Measurements from ENCODE around the gene ZNF138. TPM values are rescaled to one million over a fixed set of nuclear protein-coding genes. Genes with fewer than 3 reads are reported as not detected.

ZNF138 gene
- total RNA-seq, 1 experiment from 2014 or later = 21.4 TPM

DNA sequence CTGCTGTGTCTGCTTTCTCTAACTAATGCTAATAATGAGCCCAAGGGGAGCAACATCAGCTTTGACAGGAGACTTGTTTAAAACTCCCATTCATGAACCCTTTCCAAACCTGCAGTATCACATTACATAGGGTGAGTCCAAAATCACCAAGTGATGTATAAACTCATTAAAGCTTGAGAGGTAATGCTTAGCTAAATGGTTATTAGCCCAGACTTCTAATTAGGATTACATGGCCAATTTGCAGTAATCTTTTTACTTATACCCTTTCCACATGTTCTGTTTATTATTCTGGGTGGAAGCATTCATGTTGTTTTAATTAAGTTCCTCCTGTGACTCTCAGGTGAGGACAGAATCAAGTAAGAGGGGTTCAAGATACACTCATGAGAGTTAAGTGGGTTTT, 17.5 kb downstream of the ZNF138 start (continued):
- TF ChIP-seq, protein P1, sequence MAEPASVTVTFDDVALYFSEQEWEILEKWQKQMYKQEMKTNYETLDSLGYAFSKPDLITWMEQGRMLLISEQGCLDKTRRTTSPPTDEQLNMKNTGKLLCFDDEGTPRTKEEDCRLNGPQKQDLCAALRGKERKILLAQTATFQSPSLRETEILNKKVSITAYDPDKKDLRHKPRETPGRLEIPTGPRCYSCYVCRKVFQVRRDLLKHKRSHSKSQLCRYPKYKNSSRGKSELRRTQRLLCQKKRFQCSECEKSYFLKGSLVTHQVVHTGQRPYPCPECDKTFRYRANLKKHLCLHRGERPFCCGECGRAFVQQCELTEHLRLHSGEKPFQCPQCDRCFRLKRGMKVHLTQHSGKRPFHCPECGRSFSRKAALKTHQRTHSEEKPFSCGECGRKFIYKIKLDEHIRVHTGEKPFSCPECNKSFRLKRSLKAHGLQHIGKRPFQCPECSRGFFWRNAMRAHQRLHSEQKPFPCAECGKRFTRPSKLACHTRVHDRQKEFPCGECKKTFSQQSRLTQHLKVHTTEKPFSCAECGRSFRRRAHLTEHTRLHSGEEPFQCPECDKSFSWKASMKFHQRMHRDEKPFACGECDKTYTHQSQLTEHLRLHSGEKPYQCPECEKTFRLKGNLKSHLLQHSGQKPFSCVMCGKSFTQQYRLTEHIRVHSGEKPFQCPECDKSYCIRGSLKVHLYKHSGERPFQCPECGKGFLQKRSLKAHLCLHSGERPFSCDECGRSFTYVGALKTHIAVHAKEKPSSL (CRISPR knock-in tag; conservative IDR thresholded peaks at IDR 0.05) = no peak
- TF ChIP-seq ZNF671 (CRISPR knock-in tag; IDR thresholded peaks at IDR 0.05) = no peak

DNA sequence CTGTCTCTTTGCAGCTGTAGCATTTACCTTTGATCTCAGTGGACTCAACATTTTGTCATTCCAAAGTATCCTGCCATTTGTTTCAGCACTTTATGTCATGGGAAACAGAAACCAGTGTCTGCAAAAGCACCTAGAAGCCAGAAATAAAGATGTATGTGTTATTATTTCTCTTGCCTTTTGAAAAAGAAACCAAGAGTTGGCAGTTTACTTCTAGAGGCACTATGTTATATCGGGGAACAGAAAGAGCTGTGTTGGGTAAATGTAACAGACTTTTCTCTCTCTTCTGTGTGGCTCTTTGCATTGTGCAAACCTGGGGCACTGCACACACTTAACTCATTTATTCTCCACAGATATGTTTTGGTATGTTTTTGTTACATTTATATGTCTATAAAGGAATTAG, 36.7 kb downstream of the ZNF138 start:
- ATAC-seq = no peak
- POLR2A ChIA-PET = no interaction called here

DNA sequence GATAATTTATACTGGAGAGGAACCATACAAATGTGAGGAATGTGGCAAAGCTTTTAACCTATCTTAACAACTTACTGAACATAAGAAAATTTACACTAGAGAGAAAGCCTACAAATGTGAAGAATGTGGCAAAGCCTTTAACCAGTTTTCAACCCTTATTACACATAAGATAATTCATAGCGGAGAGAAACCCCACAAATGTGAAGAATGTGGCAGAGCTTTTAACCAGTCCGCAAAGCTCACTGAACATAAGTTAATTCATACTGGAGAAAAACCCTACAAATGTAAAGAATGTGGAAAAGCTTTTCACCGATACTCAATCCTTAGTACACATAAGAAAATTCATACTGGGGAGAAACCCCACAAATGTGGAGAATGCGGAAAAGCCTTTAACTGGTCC, 37.9 kb downstream of the ZNF138 start:
- peaks cover 56% of the 10 kb centered on the region for H3K9me3 Mint-ChIP-seq
- H3K27ac Mint-ChIP-seq = no peak overlapping the region
- H3K36me3 Mint-ChIP-seq = peaks cover 49% of the 10 kb centered on the region
- H3K4me3 Mint-ChIP-seq = no peak overlapping the region
- no peaks in the 10 kb centered on the region; the same call in none of the 2 replicates for H3K27me3 Mint-ChIP-seq (ENCODE audit: low read depth)
- no peak for ATAC-seq
- no peaks in the 10 kb centered on the region for H3K4me1 Mint-ChIP-seq
- ChIA-PET CTCF (no interaction called here), POLR2A (no interaction called here)
- no peak for DNase-seq (ENCODE audit: low spot score)
- TF ChIP-seq, protein P2, sequence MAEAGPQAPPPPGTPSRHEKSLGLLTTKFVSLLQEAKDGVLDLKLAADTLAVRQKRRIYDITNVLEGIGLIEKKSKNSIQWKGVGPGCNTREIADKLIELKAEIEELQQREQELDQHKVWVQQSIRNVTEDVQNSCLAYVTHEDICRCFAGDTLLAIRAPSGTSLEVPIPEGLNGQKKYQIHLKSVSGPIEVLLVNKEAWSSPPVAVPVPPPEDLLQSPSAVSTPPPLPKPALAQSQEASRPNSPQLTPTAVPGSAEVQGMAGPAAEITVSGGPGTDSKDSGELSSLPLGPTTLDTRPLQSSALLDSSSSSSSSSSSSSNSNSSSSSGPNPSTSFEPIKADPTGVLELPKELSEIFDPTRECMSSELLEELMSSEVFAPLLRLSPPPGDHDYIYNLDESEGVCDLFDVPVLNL (CRISPR knock-in tag; IDR thresholded peaks at IDR 0.05; ENCODE audit: borderline replicate concordance, low read depth) = no peak
- TF ChIP-seq ZNF423 (CRISPR knock-in tag; IDR thresholded peaks at IDR 0.05) = no peak
- TF ChIP-seq, protein P3, sequence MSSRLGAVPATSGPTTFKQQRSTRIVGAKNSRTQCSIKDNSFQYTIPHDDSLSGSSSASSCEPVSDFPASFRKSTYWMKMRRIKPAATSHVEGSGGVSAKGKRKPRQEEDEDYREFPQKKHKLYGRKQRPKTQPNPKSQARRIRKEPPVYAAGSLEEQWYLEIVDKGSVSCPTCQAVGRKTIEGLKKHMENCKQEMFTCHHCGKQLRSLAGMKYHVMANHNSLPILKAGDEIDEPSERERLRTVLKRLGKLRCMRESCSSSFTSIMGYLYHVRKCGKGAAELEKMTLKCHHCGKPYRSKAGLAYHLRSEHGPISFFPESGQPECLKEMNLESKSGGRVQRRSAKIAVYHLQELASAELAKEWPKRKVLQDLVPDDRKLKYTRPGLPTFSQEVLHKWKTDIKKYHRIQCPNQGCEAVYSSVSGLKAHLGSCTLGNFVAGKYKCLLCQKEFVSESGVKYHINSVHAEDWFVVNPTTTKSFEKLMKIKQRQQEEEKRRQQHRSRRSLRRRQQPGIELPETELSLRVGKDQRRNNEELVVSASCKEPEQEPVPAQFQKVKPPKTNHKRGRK (CRISPR knock-in tag; IDR thresholded peaks at IDR 0.05; ENCODE audit: borderline replicate concordance) = no peak
- TF ChIP-seq, protein P4, sequence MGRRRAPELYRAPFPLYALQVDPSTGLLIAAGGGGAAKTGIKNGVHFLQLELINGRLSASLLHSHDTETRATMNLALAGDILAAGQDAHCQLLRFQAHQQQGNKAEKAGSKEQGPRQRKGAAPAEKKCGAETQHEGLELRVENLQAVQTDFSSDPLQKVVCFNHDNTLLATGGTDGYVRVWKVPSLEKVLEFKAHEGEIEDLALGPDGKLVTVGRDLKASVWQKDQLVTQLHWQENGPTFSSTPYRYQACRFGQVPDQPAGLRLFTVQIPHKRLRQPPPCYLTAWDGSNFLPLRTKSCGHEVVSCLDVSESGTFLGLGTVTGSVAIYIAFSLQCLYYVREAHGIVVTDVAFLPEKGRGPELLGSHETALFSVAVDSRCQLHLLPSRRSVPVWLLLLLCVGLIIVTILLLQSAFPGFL (CRISPR knock-in tag; IDR thresholded peaks at IDR 0.05; ENCODE audit: borderline replicate concordance) = no peak
- TF ChIP-seq ATF1 (CRISPR knock-in tag; IDR thresholded peaks at IDR 0.05) = no peak
- TF ChIP-seq, protein P5, sequence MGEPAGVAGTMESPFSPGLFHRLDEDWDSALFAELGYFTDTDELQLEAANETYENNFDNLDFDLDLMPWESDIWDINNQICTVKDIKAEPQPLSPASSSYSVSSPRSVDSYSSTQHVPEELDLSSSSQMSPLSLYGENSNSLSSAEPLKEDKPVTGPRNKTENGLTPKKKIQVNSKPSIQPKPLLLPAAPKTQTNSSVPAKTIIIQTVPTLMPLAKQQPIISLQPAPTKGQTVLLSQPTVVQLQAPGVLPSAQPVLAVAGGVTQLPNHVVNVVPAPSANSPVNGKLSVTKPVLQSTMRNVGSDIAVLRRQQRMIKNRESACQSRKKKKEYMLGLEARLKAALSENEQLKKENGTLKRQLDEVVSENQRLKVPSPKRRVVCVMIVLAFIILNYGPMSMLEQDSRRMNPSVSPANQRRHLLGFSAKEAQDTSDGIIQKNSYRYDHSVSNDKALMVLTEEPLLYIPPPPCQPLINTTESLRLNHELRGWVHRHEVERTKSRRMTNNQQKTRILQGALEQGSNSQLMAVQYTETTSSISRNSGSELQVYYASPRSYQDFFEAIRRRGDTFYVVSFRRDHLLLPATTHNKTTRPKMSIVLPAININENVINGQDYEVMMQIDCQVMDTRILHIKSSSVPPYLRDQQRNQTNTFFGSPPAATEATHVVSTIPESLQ (CRISPR knock-in tag; IDR thresholded peaks at IDR 0.05) = no peak
- TF ChIP-seq ZNF232 (CRISPR knock-in tag; IDR thresholded peaks at IDR 0.05) = no peak
- TF ChIP-seq ZNF263 (CRISPR knock-in tag; IDR thresholded peaks at IDR 0.05; ENCODE audit: low read depth) = no peak
- TF ChIP-seq NFE2L1 (CRISPR knock-in tag; IDR thresholded peaks at IDR 0.05) = no peak
- TF ChIP-seq, protein P6, sequence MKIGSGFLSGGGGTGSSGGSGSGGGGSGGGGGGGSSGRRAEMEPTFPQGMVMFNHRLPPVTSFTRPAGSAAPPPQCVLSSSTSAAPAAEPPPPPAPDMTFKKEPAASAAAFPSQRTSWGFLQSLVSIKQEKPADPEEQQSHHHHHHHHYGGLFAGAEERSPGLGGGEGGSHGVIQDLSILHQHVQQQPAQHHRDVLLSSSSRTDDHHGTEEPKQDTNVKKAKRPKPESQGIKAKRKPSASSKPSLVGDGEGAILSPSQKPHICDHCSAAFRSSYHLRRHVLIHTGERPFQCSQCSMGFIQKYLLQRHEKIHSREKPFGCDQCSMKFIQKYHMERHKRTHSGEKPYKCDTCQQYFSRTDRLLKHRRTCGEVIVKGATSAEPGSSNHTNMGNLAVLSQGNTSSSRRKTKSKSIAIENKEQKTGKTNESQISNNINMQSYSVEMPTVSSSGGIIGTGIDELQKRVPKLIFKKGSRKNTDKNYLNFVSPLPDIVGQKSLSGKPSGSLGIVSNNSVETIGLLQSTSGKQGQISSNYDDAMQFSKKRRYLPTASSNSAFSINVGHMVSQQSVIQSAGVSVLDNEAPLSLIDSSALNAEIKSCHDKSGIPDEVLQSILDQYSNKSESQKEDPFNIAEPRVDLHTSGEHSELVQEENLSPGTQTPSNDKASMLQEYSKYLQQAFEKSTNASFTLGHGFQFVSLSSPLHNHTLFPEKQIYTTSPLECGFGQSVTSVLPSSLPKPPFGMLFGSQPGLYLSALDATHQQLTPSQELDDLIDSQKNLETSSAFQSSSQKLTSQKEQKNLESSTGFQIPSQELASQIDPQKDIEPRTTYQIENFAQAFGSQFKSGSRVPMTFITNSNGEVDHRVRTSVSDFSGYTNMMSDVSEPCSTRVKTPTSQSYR (CRISPR knock-in tag; IDR thresholded peaks at IDR 0.05) = no peak
- TF ChIP-seq ZNF219 (CRISPR knock-in tag; IDR thresholded peaks at IDR 0.05; ENCODE audit: borderline replicate concordance) = no peak

More for the DNA sequence above, 36.7 kb downstream of the ZNF138 start:
- no peak for DNase-seq (ENCODE audit: low spot score)
- CTCF ChIA-PET = no interaction called here
- H3K36me3 Mint-ChIP-seq = peaks cover 44% of the 10 kb centered on the region
- no peaks in the 10 kb centered on the region for H3K4me1 Mint-ChIP-seq
- TF ChIP-seq ZNF396 (CRISPR knock-in tag; IDR thresholded peaks at IDR 0.05; ENCODE audit: borderline replicate concordance) (no peak), ZNF263 (CRISPR knock-in tag; IDR thresholded peaks at IDR 0.05; ENCODE audit: low read depth) (no peak), SOX15 (CRISPR knock-in tag; IDR thresholded peaks at IDR 0.05) (no peak), FOXJ3 (CRISPR knock-in tag; IDR thresholded peaks at IDR 0.05; ENCODE audit: borderline replicate concordance) (no peak), SP1 (CRISPR knock-in tag; conservative IDR thresholded peaks at IDR 0.05) (no peak), KAT7 (CRISPR knock-in tag; IDR thresholded peaks at IDR 0.05; ENCODE audit: borderline replicate concordance) (no peak), FOXP1 (CRISPR knock-in tag; IDR thresholded peaks at IDR 0.05; ENCODE audit: borderline replicate concordance) (no peak), JAZF1 (CRISPR knock-in tag; IDR thresholded peaks at IDR 0.05) (no peak)
- TF ChIP-seq, protein P7, sequence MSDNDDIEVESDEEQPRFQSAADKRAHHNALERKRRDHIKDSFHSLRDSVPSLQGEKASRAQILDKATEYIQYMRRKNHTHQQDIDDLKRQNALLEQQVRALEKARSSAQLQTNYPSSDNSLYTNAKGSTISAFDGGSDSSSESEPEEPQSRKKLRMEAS (CRISPR knock-in tag; IDR thresholded peaks at IDR 0.05) = no peak
- TF ChIP-seq, protein P4 (CRISPR knock-in tag; IDR thresholded peaks at IDR 0.05; ENCODE audit: borderline replicate concordance) = no peak
- TF ChIP-seq, protein P8, sequence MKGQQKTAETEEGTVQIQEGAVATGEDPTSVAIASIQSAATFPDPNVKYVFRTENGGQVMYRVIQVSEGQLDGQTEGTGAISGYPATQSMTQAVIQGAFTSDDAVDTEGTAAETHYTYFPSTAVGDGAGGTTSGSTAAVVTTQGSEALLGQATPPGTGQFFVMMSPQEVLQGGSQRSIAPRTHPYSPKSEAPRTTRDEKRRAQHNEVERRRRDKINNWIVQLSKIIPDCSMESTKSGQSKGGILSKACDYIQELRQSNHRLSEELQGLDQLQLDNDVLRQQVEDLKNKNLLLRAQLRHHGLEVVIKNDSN (CRISPR knock-in tag; IDR thresholded peaks at IDR 0.05) = no peak
- no peak overlapping the region for H3K4me3 Mint-ChIP-seq
- H3K9me3 Mint-ChIP-seq = peaks cover 49% of the 10 kb centered on the region
- H3K27me3 Mint-ChIP-seq (ENCODE audit: low read depth) = no peaks in the 10 kb centered on the region; the same call in 1 of the 2 replicates
- H3K27ac Mint-ChIP-seq = no peak overlapping the region
